Putamen (tissue), 1 donor: ENCODE data around the gene AIFM2.
"Not testable (repeated sequence)": the region's sequence is repeated elsewhere in the genome, so short reads cannot be mapped to it uniquely, and the experiment has no call there.

Experiments used
- DNase-seq: peaks from one replicate; pipeline ENCODE4 v3.0.0-alpha.2; 2016; ENCODE audit warnings: low spot score

The AIFM2 gene

DNA sequence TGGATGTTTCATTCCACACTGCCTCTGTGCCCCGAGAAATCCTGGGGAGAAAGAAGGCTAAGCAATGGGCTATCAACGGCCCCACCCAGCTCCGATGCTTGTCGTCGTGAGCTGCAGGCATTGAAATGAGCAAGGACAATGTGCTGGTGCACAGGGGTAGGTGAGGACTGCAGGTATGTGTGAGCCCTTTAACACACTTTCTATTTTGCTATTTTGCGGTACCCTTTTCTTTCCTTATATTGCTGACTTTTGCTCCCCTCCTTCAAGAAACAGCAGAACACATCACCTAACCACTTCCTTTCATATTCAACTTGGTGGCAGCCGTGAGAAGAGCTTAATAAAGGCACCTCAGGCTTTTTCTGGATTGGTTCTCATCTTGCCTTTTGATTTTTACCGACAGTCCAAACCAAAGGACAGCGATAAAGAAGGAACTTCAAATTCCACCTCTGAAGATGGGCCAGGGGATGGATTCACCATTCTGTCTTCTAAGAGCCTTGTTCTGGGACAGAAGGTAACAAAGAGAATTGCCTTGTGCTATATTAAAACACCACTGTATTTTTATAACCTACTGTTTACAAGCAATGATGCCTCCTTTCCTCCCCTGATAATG lies 39.2 kb downstream of the AIFM2 start:
- DNase-seq, result no peak

DNA sequence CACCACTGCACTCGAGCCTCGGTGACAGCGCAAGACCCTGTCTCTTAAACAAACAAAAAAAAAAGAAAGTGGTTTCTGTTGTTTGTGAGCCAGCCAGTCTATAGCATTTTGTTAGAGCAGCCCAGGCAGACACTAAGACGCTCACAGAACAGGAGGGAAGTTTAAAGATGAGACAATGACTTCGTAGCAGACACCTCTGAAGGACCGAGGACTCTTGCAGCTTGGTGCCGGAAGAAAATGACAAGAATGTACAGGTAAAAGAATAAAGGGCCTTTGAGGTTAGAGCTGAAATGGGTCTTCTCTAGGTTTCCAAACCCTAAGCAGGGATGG lies 40.3 kb downstream of the AIFM2 start:
- DNase-seq, result no peak

DNA sequence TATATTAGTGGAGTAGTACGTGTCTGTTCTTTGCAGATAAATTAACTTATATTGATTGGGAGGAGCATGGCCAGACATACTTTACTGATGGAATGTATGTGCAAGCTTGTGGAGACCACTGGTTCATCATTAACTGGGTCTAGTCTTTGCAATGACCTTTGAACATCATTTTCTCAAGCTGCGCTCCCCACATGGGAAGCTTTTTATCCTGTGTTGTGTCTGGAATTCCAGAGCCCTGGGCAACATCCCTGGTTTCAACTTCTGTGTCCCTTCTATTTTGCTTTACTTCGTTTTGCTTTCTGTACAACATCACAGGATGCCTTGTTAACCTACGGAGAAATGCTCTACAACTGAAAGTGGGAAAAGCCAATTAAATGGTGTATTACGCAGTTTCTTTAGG lies 41.7 kb downstream of the AIFM2 start:
- no peak for DNase-seq

DNA sequence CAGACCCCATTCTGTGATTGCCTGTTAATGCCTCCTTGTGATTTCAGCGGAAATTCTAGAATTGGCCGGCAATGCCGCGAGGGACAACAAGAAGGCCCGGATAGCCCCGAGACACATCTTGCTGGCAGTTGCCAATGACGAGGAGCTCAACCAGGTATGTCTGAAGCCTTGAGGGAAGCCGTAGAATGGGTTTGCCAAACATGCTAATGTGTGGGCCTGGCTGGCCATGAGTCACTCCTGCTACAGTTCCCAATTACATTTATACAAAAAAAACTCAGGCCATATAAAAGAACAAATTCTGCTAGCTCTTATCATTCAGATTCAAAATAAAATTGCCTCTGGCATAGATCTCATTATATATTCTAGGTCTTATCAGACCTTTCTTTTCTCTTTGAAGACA lies 42.6 kb downstream of the AIFM2 start:
- DNase-seq, result no peak

DNA sequence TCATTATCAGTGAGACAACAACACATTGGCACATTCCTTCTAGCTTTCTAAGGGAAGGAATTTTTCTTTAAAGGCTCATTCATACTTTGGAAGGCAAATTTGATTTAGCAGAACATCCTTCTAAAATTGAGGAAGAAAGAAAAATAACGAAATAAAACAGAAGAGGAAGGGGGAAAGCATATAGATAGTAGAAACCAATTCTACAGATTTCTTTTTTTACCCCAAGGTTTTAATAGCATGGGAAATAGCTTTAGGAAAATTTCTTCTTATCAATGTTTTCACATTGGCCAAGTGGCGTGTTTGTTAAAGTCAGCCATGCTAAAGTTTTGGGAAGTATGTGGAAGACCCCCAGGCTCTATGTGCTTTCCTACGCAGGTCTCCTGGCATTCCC lies 44.3 kb downstream of the AIFM2 start:
- no peak for DNase-seq

DNA sequence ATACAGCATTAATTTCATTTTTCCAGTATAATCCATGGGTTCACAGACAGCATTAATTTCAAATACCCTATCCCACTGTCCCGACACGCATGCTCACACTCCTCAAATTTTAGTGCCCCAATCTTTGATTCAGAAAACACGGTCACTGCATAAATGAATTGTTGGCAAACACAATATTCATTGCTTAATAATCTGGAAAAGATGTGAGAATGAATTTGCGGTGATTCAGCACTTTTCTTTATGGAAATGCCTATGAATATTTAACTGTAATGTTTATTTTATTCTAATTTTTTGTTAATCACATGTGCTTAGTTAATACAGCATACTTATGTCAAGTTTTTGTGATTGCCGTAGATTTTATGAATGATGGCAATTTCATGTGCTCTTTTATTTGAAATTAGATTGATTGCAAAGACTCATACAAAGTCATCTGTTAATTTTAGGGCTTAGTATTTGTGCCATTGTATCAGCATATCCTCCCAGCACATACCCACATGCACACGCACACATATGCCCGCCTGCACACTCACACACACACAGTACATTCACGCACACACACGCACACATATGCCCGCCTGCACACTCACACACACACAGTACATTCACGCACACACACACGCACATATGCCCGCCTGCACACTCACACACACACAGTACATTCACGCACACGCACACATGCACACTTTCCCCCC lies 44.9 kb downstream of the AIFM2 start:
- DNase-seq, result no peak

DNA sequence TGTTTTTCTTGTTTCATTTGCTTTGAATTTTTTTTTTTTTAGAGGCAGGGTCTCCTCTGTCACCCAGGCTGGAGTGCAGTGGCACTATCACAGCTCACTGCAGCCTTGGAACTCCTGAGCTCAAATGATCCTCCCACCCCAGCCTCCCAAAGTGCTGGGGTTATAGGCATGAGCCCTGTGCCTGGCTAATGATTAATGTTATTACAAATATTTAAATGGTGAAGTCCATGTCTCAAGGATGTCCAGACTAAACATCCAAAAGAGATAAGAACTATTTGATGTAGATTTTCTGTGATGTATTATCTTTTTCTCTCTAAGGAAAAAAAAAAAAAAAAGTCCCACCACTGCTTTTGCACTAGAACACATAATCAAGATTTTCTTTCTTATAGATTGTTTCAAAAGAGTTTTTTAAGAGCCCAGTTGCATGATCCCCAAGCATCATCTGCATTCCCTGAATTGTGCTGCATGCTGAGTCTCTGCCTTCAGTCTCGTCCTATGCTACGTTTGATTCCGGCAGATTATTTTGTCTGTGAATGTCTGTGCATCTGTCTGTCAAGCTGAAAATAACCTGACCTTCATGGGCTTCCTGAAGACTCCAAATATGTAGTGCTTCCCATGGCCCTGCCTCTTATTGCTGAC lies 46.5 kb downstream of the AIFM2 start:
- no peak for DNase-seq

DNA sequence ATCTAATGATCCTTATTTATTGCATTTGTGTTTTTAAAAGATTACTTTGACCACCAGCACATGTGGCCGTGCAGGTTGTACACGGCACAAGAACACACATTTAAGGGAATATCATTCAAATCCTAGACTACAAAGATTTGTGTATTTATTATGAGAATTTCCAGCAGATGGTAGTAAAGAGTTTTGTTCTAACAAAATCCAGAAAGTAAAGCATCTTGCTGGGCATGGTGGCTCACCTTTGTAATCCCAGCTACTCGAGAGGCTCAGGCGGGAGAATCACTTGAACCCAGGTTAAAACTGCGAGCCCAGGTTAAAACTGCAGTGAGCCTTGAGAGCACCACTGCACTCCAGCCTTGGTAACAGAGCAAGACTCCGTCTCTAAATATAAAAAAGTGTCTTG lies 48.4 kb downstream of the AIFM2 start:
- no peak for DNase-seq

DNA sequence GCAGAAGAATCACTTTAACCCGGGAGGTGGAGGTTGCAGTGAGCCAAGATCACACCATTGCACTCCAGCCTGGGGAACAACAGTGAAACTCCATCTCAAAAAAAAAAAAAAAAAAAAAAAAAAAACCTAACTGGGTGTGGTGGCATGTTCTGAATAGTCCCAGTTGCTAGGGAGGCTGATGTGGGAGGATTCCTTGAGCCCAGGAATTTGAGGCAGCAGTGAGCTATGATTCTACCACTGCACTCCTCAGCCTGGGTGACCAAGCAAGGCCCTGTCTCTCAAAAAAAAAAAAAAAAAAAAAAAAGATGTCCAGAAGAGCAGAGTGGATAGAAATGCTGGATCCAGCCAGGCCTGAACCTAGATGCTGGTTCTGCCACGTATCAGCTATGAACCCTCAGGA lies 51.8 kb downstream of the AIFM2 start:
- DNase-seq, result not testable (repeated sequence)

DNA sequence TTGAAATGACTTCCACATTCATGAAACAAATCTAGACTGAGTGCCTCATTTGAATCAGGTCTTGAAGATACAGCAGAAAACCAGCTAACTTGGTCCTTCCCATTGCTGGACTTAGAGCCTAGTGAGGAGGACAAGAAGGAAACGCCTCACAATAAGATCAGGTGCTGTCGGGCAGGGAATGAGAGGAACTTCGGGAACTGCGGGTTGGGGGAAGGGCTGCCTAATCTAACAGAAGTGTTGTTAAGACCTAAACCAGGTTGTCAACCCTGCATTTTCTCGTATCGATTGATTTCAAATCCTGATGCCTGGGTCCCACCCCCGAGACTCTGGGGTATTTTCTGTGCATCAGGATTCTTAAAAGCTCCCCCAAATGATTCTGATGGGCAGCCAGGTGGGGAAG lies 53.7 kb downstream of the AIFM2 start:
- no peak for DNase-seq

DNA sequence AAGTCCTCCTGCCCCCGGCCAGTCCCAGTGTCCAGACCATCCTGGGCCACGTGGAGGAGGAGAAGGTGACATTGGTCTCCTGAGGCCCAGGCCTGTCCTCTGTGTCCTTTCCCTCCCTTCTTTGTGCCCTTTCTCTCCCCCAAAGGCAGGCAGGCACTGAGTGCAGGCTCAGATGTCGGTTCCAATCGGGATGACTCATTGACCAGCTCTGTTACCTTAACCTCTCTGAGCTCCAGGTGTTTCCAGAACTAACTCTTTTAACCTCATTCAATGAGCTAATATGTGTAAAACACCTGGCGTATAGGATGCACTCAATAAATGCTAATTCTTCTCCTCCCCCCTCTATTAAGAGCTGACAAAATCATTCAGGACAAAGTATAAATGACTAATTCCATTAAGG lies 54.3 kb downstream of the AIFM2 start:
- DNase-seq, result no peak

DNA sequence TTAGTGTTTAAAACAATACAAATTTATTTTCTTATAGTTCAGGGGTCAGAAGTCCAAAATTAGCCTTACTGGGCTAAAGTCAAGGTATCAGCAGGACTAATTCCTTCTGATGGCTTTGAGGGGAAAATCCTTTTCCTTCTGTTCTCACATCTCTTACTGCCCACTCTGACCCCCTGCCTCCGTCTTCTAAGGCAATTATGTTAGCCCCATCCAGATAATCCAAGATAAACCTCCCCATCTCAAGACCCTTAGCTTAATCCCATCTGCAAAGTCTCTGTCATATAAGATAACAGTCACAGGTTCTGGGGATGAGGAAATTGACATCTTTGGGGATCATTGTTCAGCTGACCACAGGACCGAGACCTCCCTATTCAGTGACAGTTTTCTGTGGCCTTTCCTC lies 57.7 kb downstream of the AIFM2 start:
- DNase-seq, result no peak

DNA sequence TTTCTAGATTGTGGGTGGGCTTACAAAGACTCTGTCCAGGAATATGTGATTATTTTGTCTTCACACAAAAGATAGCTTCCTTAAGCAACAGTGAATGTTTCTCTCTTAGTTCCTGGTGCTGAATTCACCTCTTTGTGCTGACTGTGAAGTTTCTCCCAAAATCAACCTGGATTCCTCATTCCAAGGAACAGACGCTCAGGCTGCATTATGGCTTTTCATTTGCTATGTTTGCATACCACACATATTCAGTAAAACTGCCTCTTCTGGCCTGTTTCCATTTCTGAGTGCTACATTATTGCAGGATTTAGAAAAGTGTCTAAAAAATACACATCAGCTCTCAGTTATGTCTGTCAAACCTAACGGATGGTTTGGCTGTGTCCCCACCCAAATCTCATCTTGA lies 58.5 kb downstream of the AIFM2 start:
- no peak for DNase-seq

DNA sequence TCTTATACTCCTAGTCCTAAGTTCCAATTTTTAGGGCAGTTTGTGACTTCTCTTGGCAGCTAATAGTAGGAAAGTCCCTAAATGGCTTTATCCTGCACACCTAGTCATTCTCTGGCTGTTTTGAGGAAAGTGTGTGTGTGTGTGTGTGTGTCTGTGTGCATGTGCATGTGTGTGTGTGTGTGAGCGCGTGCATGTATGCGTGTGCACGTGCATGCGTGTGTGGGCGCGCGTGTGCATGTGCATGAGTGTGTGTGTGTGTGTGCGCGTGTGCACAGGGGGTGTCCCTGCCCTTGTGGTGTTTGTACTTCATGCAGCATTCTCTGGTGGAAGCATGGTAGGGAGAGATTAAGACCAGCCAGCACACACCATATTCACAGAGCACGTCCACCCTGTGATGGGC lies 61.8 kb downstream of the AIFM2 start:
- no peak for DNase-seq

DNA sequence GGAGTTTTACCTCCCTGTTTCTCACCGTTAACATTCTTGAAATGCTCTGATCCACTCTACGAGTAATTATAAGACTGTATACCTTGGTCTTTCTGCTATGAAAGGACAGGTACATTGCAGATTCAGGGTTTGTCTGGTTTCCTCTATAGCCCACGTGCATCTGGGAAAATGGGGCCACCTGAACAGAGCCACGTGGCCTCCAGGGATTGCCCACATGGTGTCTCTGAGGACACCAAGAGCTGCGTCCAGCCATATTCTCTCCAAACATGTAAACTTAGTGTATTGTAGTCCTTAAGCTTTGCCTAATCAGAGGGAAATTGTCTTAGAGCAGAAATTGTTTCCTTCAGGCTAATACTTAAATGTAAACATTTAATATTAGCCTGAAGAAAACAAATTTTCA lies 63.3 kb downstream of the AIFM2 start:
- DNase-seq, result no peak

DNA sequence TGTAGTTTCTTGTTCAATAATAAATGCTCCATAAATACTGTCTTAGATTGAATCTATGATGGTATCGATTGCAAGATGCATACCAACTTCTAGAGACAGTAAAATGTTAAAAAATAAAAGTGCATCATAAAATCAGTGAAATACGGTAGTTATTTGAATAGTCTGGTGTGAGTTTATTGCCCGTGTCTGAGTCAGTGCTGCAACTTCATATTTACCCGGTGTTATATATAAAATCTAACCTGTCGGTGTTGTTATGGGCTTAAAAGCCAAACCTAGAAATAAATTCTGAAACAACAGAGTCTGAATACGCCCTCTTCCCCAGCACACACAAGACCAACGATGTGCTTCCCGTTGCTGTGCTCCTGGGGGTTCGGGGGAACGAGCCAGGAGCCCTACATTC lies 63.7 kb downstream of the AIFM2 start:
- no peak for DNase-seq

DNA sequence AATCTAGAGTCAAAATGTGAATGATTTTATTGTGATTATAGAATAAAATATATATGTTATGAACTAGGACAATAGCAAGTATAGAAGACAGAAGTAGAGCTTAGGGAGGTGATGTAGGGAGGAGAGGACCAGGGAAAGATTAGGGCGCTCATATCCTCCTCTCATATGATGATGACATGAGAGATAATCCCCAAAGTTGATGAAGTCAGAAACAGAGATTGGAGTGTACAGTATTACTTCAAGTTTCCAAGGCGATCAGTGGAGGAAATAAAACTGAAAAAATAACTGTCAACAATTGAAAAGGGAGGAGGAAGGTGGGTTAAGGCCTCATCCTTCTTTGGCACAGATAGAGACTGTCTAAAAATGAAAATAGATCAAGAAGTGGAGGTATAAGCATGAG lies 65.0 kb downstream of the AIFM2 start:
- no peak for DNase-seq

DNA sequence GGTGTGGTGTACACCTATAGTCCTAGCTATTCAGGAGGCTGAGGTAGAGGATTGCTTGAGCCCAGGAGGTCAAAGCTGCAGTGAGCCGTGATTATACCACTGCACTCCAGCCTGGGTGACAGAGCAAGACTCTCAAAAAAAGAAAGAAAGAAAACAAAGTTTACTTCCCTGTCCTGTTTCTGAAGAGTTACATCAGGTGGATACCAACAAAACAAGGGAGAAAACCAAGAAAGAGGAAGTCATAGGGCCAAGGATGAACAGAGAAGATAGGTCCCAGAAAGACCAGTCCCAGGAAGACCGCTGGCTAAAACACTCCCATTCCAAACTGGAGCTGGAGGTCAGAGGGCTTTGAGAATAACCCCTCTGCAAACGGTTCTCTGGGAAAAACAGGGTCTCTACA lies 66.4 kb downstream of the AIFM2 start:
- DNase-seq, result no peak

DNA sequence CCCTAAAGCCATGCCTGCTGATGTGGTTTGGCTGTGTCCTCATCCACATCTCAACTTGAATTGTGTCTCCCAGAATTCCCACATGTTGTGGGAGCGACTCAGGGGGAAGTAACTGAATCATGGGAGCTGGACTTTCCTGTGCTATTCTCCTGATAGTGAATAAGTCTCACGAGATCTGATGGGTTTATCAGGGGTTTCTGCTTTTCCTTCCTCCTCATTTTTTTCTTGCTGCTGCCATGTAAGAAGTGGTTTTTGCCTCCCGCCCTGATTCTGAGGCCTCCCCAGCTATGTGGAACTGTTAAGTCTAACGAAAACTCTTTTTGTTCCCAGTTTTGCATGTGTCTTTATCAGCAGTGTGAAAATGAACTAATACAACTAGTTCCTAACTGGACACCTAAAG lies 68.1 kb downstream of the AIFM2 start:
- no peak for DNase-seq

DNA sequence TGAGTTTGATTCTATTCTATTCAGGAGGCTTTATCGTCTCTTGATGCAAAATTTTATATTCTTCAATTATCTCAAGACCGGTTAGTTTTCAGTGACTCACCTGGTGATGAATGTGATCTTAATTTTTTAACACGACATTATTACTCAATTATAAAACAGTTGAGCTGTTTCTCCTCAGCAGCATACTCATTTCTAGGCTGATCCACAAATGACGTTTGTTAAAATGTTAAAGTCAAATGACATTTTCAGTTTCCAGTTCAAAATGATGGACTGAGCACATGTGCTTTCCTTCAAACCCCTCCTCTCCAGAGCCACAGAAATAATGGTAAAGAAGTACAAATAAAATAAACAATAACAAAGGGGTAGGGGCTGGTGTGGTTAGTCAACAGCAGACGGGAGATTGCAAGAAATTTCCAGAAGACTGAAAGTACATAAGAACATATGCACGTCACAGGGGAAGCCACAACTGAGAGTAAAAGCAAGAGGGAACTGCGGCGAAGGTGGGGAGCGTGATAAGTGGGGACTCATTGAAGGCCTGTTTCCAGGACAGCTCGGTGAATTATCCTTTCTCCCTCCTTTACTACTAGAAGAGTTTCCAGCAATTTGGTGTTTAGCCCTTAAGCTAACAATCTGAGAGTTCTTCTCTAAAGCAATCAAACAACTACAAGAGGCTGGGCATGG lies 69.1 kb downstream of the AIFM2 start:
- DNase-seq, result no peak
